Measurements from ENCODE around the gene ABTB1.
A peak's percentile ranks its signal among the peaks of the same experiment; 100 is the strongest.

ABTB1 gene

DNA sequence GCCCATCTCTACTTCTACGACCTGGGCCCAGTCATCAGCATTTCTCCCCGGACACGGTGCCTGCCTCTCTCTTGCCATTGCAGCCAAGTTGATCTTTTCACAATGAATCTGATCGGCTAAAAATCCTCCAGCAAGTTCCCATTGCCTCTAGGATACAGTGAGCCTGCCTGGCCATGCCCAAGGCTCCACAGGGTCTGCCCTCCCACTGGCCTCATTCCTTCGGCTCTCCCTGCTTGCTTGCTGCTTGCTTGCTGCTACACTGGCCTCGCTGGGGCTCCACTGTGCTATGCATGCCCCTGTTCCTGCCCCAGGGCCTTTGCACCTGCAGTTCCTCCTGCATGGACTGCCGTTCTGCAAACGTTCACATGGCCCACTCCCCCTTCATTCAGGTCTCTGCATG, 2.0 kb downstream of the ABTB1 start:
- Histone ChIP-seq H3K27ac (peak overlapping the region; percentile 99), H3K9me3 (no peaks in the 10 kb centered on the region), H3K27me3 (no peaks in the 10 kb centered on the region), H3K4me3 (ENCODE audit: low read depth in 1 of 2, low read length in 1 of 2) (peak overlapping the region; percentile 79 to 93), H3K36me3 (peaks cover 62% of the 10 kb centered on the region), H3K4me1 (ENCODE audit: control insufficient read depth in 1 of 2, insufficient read depth in 1 of 2, low read depth in 1 of 2, low read length in 1 of 2) (peaks cover 70 to 77% of the 10 kb centered on the region in 2 experiments)
- no peak for TF ChIP-seq CTCF (IDR thresholded peaks at IDR 0.05)

GRCh38 chr3:127675651-127676391, 3.1 kb downstream of the ABTB1 start:
- Histone ChIP-seq H3K36me3 (peaks cover 72% of the 10 kb centered on the region), H3K9me3 (no peaks in the 10 kb centered on the region), H3K27ac (peak overlapping the region; percentile 99), H3K4me3 (ENCODE audit: low read depth in 1 of 2, low read length in 1 of 2) (peak overlapping the region; percentile 79 to 93), H3K4me1 (ENCODE audit: control insufficient read depth in 1 of 2, insufficient read depth in 1 of 2, low read depth in 1 of 2, low read length in 1 of 2) (peaks cover 80 to 87% of the 10 kb centered on the region in 2 experiments), H3K27me3 (no peaks in the 10 kb centered on the region)
- no peak for TF ChIP-seq CTCF (IDR thresholded peaks at IDR 0.05)

DNA sequence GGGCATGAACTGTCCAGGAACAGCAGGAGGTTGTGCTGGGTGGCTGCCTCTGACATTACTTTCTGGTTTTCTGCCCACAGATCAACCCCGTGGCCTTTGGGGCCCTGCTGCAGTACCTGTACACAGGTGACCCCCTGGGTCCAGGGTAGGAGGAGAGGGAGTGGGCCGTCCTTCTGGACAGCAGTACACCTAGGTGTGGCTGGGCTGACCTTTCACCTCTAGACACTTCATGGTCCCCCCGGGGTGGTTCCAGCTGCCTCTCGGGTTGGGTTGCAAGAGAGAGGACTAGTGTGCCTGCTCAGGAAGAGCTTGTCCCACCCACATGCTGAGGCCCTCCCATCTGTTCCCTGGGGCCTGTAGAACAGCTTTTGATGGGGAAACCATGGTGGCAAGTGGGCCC, 3.7 kb downstream of the ABTB1 start:
- Histone ChIP-seq H3K27me3 (no peaks in the 10 kb centered on the region), H3K4me1 (ENCODE audit: control insufficient read depth in 1 of 2, insufficient read depth in 1 of 2, low read depth in 1 of 2, low read length in 1 of 2) (peaks cover 82 to 89% of the 10 kb centered on the region in 2 experiments), H3K4me3 (ENCODE audit: low read depth in 1 of 2, low read length in 1 of 2) (peak overlapping the region; percentile 79 to 93), H3K36me3 (peaks cover 78% of the 10 kb centered on the region), H3K9me3 (no peaks in the 10 kb centered on the region), H3K27ac (peak overlapping the region; percentile 99)
- TF ChIP-seq CTCF (IDR thresholded peaks at IDR 0.05): no peak

DNA sequence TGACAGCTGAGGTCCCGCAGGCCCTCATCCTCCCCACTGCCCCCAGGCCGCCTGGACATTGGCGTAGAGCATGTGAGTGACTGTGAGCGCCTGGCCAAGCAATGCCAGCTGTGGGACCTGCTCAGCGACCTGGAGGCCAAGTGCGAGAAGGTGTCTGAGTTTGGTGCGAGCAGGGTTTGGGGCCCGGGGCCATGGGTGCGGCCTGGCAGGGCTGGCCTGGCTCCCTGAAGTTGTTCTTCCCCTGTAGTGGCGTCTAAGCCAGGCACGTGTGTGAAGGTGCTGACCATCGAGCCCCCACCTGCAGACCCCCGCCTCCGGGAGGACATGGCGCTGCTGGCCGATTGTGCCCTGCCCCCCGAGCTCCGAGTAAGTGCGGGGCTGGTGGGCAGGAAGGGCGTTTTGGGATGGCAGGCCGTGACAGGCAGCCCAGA, 4.2 kb downstream of the ABTB1 start:
- Histone ChIP-seq H3K27me3 (no peaks in the 10 kb centered on the region), H3K4me1 (ENCODE audit: control insufficient read depth in 1 of 2, insufficient read depth in 1 of 2, low read depth in 1 of 2, low read length in 1 of 2) (peaks cover 82 to 89% of the 10 kb centered on the region in 2 experiments), H3K9me3 (no peaks in the 10 kb centered on the region), H3K27ac (peak overlapping the region; percentile 99), H3K36me3 (peaks cover 83% of the 10 kb centered on the region), H3K4me3 (ENCODE audit: low read depth in 1 of 2, low read length in 1 of 2) (peak overlapping the region; percentile 79 to 93)
- no peak for TF ChIP-seq CTCF (IDR thresholded peaks at IDR 0.05)

GRCh38 chr3:127677541-127678314, 5.0 kb downstream of the ABTB1 start:
- Histone ChIP-seq H3K36me3 (peaks cover 91% of the 10 kb centered on the region), H3K9me3 (no peaks in the 10 kb centered on the region), H3K27me3 (no peaks in the 10 kb centered on the region), H3K27ac (peak overlapping the region; percentile 99), H3K4me1 (ENCODE audit: control insufficient read depth in 1 of 2, insufficient read depth in 1 of 2, low read depth in 1 of 2, low read length in 1 of 2) (peaks cover 87 to 94% of the 10 kb centered on the region in 2 experiments), H3K4me3 (ENCODE audit: low read depth in 1 of 2, low read length in 1 of 2) (peak overlapping the region; percentile 79 to 93)
- no peak for TF ChIP-seq CTCF (IDR thresholded peaks at IDR 0.05)
